H9 (cell line): ENCODE measurements around the gene TMEM87A. TPM values are rescaled to one million over a fixed set of nuclear protein-coding genes. Genes with fewer than 3 reads are reported as not detected.

Source experiments
- DNase-seq: peaks from one replicate; pipeline ENCODE4 v3.0.0-alpha.2; 2017
- H2AFZ ChIP-seq: one replicate; pipeline ENCODE4 v1.6.1; 2013; ENCODE audit warnings: mild to moderate bottlenecking, low read length, control low read depth, moderate library complexity
- H2AK5ac ChIP-seq: 2 replicates; pipeline ENCODE4 v1.6.1; 2013; ENCODE audit warnings: low read length, control low read depth, mixed read lengths; ENCODE audit not compliant: insufficient read length
- H2BK120ac ChIP-seq: one replicate; pipeline ENCODE4 v1.6.1; 2013; ENCODE audit warnings: low read depth, mild to moderate bottlenecking, low read length, control low read depth, inconsistent platforms; ENCODE audit not compliant: poor library complexity, severe bottlenecking
- H2BK12ac ChIP-seq: 2 replicates; pipeline ENCODE4 v1.6.1; 2013; ENCODE audit warnings: low read length, control low read depth, mixed read lengths, low read depth; ENCODE audit not compliant: insufficient read length
- H2BK15ac ChIP-seq: 2 replicates; pipeline ENCODE4 v1.6.1; 2013; ENCODE audit warnings: low read depth, low read length, control low read depth
- H2BK20ac ChIP-seq: one replicate; pipeline ENCODE4 v1.6.1; 2013; ENCODE audit warnings: low read depth, mild to moderate bottlenecking, low read length, control low read depth, inconsistent platforms; ENCODE audit not compliant: poor library complexity, severe bottlenecking
- H2BK5ac ChIP-seq: 2 replicates; pipeline ENCODE4 v1.6.1; 2013; ENCODE audit warnings: low read length, control low read depth, mixed read lengths; ENCODE audit not compliant: insufficient read length
- H3K14ac ChIP-seq: 2 replicates; pipeline ENCODE4 v1.6.1; 2013; ENCODE audit warnings: low read length, control low read depth; ENCODE audit not compliant: insufficient read depth
- H3K18ac ChIP-seq: 2 replicates; pipeline ENCODE4 v1.6.1; 2013; ENCODE audit warnings: low read depth, mild to moderate bottlenecking, mixed read lengths, low read length, control low read depth; ENCODE audit not compliant: insufficient read length
- H3K23ac ChIP-seq: 2 replicates; pipeline ENCODE4 v1.6.1; 2013; ENCODE audit warnings: low read length, control low read depth, mixed read lengths, low read depth; ENCODE audit not compliant: insufficient read length
- H3K23me2 ChIP-seq: 2 replicates; pipeline ENCODE4 v1.6.1; 2013; ENCODE audit warnings: low read depth, mild to moderate bottlenecking, mixed read lengths, low read length, control low read depth; ENCODE audit not compliant: insufficient read length, poor library complexity, severe bottlenecking
- H3K27ac ChIP-seq: 2 replicates; pipeline ENCODE4 v1.5.1; 2013; ENCODE audit warnings: low read length, control low read depth, mixed read lengths, low read depth; ENCODE audit not compliant: insufficient read length
- H3K27me3 ChIP-seq: 2 replicates; pipeline ENCODE4 v1.6.1; 2013; ENCODE audit warnings: low read length, control low read depth, inconsistent platforms; ENCODE audit not compliant: insufficient read depth
- H3K4ac ChIP-seq: 2 replicates; pipeline ENCODE4 v1.6.1; 2013; ENCODE audit warnings: low read depth, mild to moderate bottlenecking, control low read depth, inconsistent platforms, low read length, moderate library complexity
- H3K4me1 ChIP-seq: 2 replicates; pipeline ENCODE4 v1.6.1; 2013; ENCODE audit warnings: low read length, control low read depth, inconsistent platforms; ENCODE audit not compliant: insufficient read depth
- H3K4me2 ChIP-seq: 2 replicates; pipeline ENCODE4 v1.6.1; 2013; ENCODE audit warnings: low read length, control low read depth, mixed read lengths; ENCODE audit not compliant: insufficient read length, insufficient read depth
- H3K56ac ChIP-seq: 2 replicates; pipeline ENCODE4 v1.6.1; 2013; ENCODE audit warnings: low read depth, mild to moderate bottlenecking, mixed read lengths, low read length, control low read depth; ENCODE audit not compliant: insufficient read length
- H3K79me1 ChIP-seq: 2 replicates; pipeline ENCODE4 v1.6.1; 2013; ENCODE audit warnings: low read depth, mild to moderate bottlenecking, moderate library complexity, low read length, control low read depth, inconsistent platforms; ENCODE audit not compliant: insufficient read depth, poor library complexity, severe bottlenecking
- H3K79me2 ChIP-seq: 2 replicates; pipeline ENCODE4 v1.6.1; 2013; ENCODE audit warnings: low read length, control low read depth, inconsistent platforms; ENCODE audit not compliant: insufficient read depth
- H3K9ac ChIP-seq: 2 replicates; pipeline ENCODE4 v1.6.1; 2013; ENCODE audit warnings: low read length, control low read depth, mixed read lengths; ENCODE audit not compliant: insufficient read length; ENCODE audit errors: extremely low read depth
- H3K9me3 ChIP-seq: one replicate; pipeline ENCODE4 v1.6.1; 2013; ENCODE audit warnings: low read depth, low read length, inconsistent platforms; ENCODE audit not compliant: control insufficient read depth
- H3T11ph ChIP-seq: one replicate; pipeline ENCODE4 v1.6.1; 2013; ENCODE audit warnings: mild to moderate bottlenecking, low read length, control low read depth, inconsistent platforms
- H4K20me1 ChIP-seq: one replicate; pipeline ENCODE4 v1.6.1; 2013; ENCODE audit not compliant: control insufficient read depth, insufficient read length, insufficient read depth
- H4K5ac ChIP-seq: 2 replicates; pipeline ENCODE4 v1.6.1; 2013; ENCODE audit warnings: low read depth, mild to moderate bottlenecking, mixed read lengths, low read length, control low read depth; ENCODE audit not compliant: insufficient read length
- H4K8ac ChIP-seq: replicated peaks from 2 replicates; pipeline ENCODE4 v1.6.1; 2013; ENCODE audit warnings: low read length, control low read depth, mixed read lengths, low read depth; ENCODE audit not compliant: insufficient read length
- H4K91ac ChIP-seq: 2 replicates; pipeline ENCODE4 v1.6.1; 2013; ENCODE audit warnings: low read depth, mild to moderate bottlenecking, moderate library complexity, mixed read lengths, low read length, control low read depth; ENCODE audit not compliant: insufficient read length
- H3K27ac Mint-ChIP-seq, 3 experiments: 2 replicates in 2 of 3; 3 replicates in 1 of 3; pipeline ENCODE4 v1.8.0; 2020 to 2021; ENCODE audit warnings: mixed read lengths in 3 of 3, mild to moderate bottlenecking in 1 of 3, moderate library complexity in 1 of 3
- H3K27me3 Mint-ChIP-seq: 2 replicates; pipeline ENCODE4 v1.8.0; 2021; ENCODE audit warnings: low read depth, mild to moderate bottlenecking, moderate library complexity, mixed read lengths
- H3K36me3 Mint-ChIP-seq, 3 experiments: 2 replicates in 2 of 3; 3 replicates in 1 of 3; pipeline ENCODE4 v1.8.0; 2020 to 2021; ENCODE audit warnings: low read depth in 3 of 3, mixed read lengths in 3 of 3; ENCODE audit not compliant: insufficient read depth in 1 of 3
- H3K4me1 Mint-ChIP-seq, 2 experiments: 2 replicates each; pipeline ENCODE4 v1.8.0; 2020; ENCODE audit warnings: mixed read lengths in 2 of 2
- H3K4me3 Mint-ChIP-seq, 2 experiments: 2 replicates in 1 of 2; 3 replicates in 1 of 2; pipeline ENCODE4 v1.8.0; 2020 to 2021; ENCODE audit warnings: mild to moderate bottlenecking in 2 of 2, mixed read lengths in 2 of 2, moderate library complexity in 1 of 2
- H3K9me3 Mint-ChIP-seq, 2 experiments: 2 replicates in 1 of 2; 3 replicates in 1 of 2; pipeline ENCODE4 v1.8.0; 2020; ENCODE audit warnings: mild to moderate bottlenecking in 2 of 2, mixed read lengths in 2 of 2, moderate library complexity in 1 of 2
- WGBS: extraction: QIAGEN DNeasy Blood & Tissue Kit; methylation state at CpG from one replicate; pipeline ENCODE4 v1.1.7; 2013; ENCODE audit warnings: missing lambda C conversion rate, low lambda C conversion rate, mixed read lengths; ENCODE audit not compliant: insufficient read length; ENCODE audit errors: extremely low coverage; 5-methylcytosine and 5-hydroxymethylcytosine counted together
- total RNA-seq: library from RNA; stranded (reverse); gene quantifications from 2 replicates; pipeline ENCODE4 v1.2.1, GENCODE V29; 2021
- TF ChIP-seq, protein P1 (sequence below): fragments of 200-600 bp; sonication (generic); conservative IDR thresholded peaks from 3 replicates; pipeline ENCODE4 v1.8.0; 2021; ENCODE audit warnings: antibody characterized with exemption, mild to moderate bottlenecking

Gene TMEM87A
- total RNA-seq, 1 experiment from 2014 or later, result 46.7 TPM

DNA sequence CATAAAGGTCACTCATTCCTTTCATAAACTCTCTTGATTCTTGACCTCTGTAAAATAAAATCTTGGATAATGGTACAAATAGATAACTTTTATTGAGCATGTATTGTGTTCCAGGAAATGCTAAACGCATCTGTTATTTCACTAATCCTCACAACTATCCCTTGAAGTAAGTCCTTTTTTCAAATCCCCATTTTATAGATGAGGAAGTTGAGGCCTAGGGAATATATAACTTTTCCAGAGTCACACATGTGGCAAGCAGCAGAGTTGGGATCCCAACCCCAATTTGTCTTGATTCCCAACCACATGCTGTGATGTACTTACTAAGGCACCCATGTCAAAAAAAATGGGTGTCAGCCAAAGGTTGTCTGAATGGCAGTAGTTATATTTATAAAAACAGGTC, 71.4 kb downstream of the TMEM87A start:
- Histone ChIP-seq H4K20me1 (no peaks in the 10 kb centered on the region), H3K79me2 (no peaks in the 10 kb centered on the region)
- H3K36me3 Mint-ChIP-seq, result peaks cover 0 to 24% (median 12%) of the 10 kb centered on the region in 3 experiments; a peak in 6 of 7 replicates

More for the DNA sequence above, 71.4 kb downstream of the TMEM87A start:
- Histone ChIP-seq H3K18ac (no peak overlapping the region), H3K9ac (no peak overlapping the region), H3K56ac (no peak overlapping the region), H3K4ac (no peak overlapping the region), H2BK15ac (no peak overlapping the region), H3K27me3 (no peaks in the 10 kb centered on the region), H3K14ac (no peak overlapping the region), H4K8ac (no peak overlapping the region), H2AK5ac (no peak overlapping the region), H3K4me2 (no peak overlapping the region), H3K23me2 (no peaks in the 10 kb centered on the region), H3K79me1 (no peaks in the 10 kb centered on the region), H3T11ph (no peak overlapping the region), H2BK20ac (no peak overlapping the region), H2AFZ (no peak overlapping the region), H2BK12ac (no peak overlapping the region), H4K5ac (no peak overlapping the region), H3K27ac (no peak overlapping the region), H3K4me1 (no peaks in the 10 kb centered on the region), H2BK5ac (no peak overlapping the region), H2BK120ac (no peak overlapping the region), H3K23ac (no peak overlapping the region), H3K9me3 (no peaks in the 10 kb centered on the region), H4K91ac (no peak overlapping the region)
- no peak overlapping the region for H3K4me3 Mint-ChIP-seq
- no peaks in the 10 kb centered on the region; a peak in 1 of 5 replicates for H3K9me3 Mint-ChIP-seq
- WGBS, result no CpG with 5 or more reads among the region's 1 CpG
- DNase-seq, result no peak
- TF ChIP-seq, protein P1, sequence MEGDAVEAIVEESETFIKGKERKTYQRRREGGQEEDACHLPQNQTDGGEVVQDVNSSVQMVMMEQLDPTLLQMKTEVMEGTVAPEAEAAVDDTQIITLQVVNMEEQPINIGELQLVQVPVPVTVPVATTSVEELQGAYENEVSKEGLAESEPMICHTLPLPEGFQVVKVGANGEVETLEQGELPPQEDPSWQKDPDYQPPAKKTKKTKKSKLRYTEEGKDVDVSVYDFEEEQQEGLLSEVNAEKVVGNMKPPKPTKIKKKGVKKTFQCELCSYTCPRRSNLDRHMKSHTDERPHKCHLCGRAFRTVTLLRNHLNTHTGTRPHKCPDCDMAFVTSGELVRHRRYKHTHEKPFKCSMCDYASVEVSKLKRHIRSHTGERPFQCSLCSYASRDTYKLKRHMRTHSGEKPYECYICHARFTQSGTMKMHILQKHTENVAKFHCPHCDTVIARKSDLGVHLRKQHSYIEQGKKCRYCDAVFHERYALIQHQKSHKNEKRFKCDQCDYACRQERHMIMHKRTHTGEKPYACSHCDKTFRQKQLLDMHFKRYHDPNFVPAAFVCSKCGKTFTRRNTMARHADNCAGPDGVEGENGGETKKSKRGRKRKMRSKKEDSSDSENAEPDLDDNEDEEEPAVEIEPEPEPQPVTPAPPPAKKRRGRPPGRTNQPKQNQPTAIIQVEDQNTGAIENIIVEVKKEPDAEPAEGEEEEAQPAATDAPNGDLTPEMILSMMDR, result no peak
- H3K4me1 Mint-ChIP-seq, result peaks cover under 1 to 4% of the 10 kb centered on the region in 2 experiments; a peak in 3 of 4 replicates
- no peak overlapping the region for H3K27ac Mint-ChIP-seq
- H3K27me3 Mint-ChIP-seq, result no peaks in the 10 kb centered on the region
